Coronary artery (tissue), 2 donors: ENCODE results near the gene APOBEC3F.
"Not testable (repeated sequence)": the region's sequence is repeated elsewhere in the genome, so short reads cannot be mapped to it uniquely, and the experiment has no call there.

Experiments used
- DNase-seq: peaks from one replicate; pipeline ENCODE4 v3.0.0-alpha.2; 2017; ENCODE audit warnings: low spot score
- H3K27ac ChIP-seq, 2 donors: fragments of 200-600 bp; sonication (generic); one replicate each; pipeline ENCODE4 v1.5.1; 2016 to 2019
- H3K4me3 ChIP-seq: fragments of 200-600 bp; sonication (generic); 2 replicates; pipeline ENCODE4 v1.5.1; 2016; ENCODE audit warnings: mild to moderate bottlenecking, moderate library complexity
- CTCF ChIP-seq: fragments of 200-600 bp; sonication (generic); IDR thresholded peaks from one replicate; pipeline ENCODE4 v1.5.1; 2019; ENCODE audit warnings: antibody characterized with exemption

APOBEC3F gene

GRCh38 chr22:39040538-39041296 is at the start of gene APOBEC3F:
TSS of gene APOBEC3F (plus strand) at chr22:39040864. CDS start at chr22:39040961, 97 bp downstream.
- H3K4me3 ChIP-seq, result peak within 1 kb of the TSS; percentile 74
- not testable (repeated sequence) for DNase-seq
- peak within 1 kb of the TSS; percentile 81 to 87 for H3K27ac ChIP-seq

- DNase-seq, H3K27ac ChIP-seq, H3K4me3 ChIP-seq: not testable (repeated sequence)
These were observed 47.7 kb upstream of the APOBEC3F start for GRCh38 chr22:38992871-38993371.

- H3K4me3 ChIP-seq, result no peak overlapping the region
- H3K27ac ChIP-seq, result no peak overlapping the region
- TF ChIP-seq CTCF, result no peak
- DNase-seq, result no peak
These were observed 44.6 kb upstream of the APOBEC3F start for GRCh38 chr22:38996105-38996504.

GRCh38 chr22:38997518-38997917 is 43.1 kb upstream of the APOBEC3F start:
- TF ChIP-seq CTCF, result no peak
- no peak for DNase-seq
- H3K4me3 ChIP-seq, result no peak overlapping the region
- no peak overlapping the region for H3K27ac ChIP-seq

GRCh38 chr22:39003165-39003638 is 37.5 kb upstream of the APOBEC3F start:
- DNase-seq, result no peak
- Histone ChIP-seq H3K27ac (no peak overlapping the region), H3K4me3 (no peak overlapping the region)
- peak; percentile 75 for TF ChIP-seq CTCF

GRCh38 chr22:39007177-39007576 is 33.5 kb upstream of the APOBEC3F start:
- TF ChIP-seq CTCF, result no peak
- no peak overlapping the region for H3K27ac ChIP-seq
- no peak overlapping the region for H3K4me3 ChIP-seq
- DNase-seq, result no peak

GRCh38 chr22:39008271-39008850 is 32.3 kb upstream of the APOBEC3F start:
- H3K27ac ChIP-seq, H3K4me3 ChIP-seq, DNase-seq: not testable (repeated sequence)

GRCh38 chr22:39010946-39011345 is 29.7 kb upstream of the APOBEC3F start:
- TF ChIP-seq CTCF, result no peak
- no peak overlapping the region for H3K4me3 ChIP-seq
- DNase-seq, result no peak
- no peak overlapping the region for H3K27ac ChIP-seq
